HepG2 (cell line): ENCODE data around the gene SLC22A7. TPM values are rescaled to one million over a fixed set of nuclear protein-coding genes. Genes with fewer than 3 reads are reported as not detected.
A peak's percentile ranks its signal among the peaks of the same experiment; 100 is the strongest.

ENCODE experiments used
- ATAC-seq: fragments of 200-7000 bp; cut with Tn5 transposase; 3 replicates; pipeline ENCODE4 v1.9.1; 2020; ENCODE audit warnings: mild to moderate bottlenecking, moderate library complexity
- BruUV-seq: library from RNA; stranded (reverse); fragments of 400-500 nt; replicated peaks from 2 replicates; lab custom pipeline; 2021; lab: Mats Ljungman, UMichigan
- CTCF ChIA-PET: fragments of 300-600 bp; formaldehyde crosslinking; extraction: SDS; loops from one replicate; lab custom pipeline; 2021; ENCODE audit warnings: low total read pairs, inconsistent platforms, low intra/inter-chr PET ratio; lab: Yijun Ruan, JAX
- POLR2A ChIA-PET: fragments of 350-600 bp; sonication (Branson Sonifier 250); formaldehyde crosslinking; loops from one replicate; lab custom pipeline; 2020; ENCODE audit warnings: antibody characterized with exemption, inconsistent platforms; lab: Yijun Ruan, JAX
- DNase-seq: peaks from one replicate; pipeline ENCODE4 v3.0.0-alpha.2; 2015; ENCODE audit warnings: low spot score
- FAIRE-seq: peaks from 3 replicates; lab custom pipeline; 2011; peaks lifted over from hg19 to GRCh38; lab: Jason Lieb, UNC
- H2AFZ ChIP-seq: one replicate; pipeline ENCODE4 v1.6.1; 2011; ENCODE audit warnings: low read length, inconsistent platforms
- H3K27ac ChIP-seq: fragments of 300-600 bp; 3 replicates; pipeline ENCODE4 v1.8.0; 2011; ENCODE audit warnings: mixed run types, mild to moderate bottlenecking, mixed read lengths, low read length, inconsistent platforms; ENCODE audit not compliant: insufficient read depth; ENCODE audit errors: extremely low read length
- H3K27me3 ChIP-seq, 2 experiments: fragments of 200-600 bp in 1 of 2; 2 replicates in 1 of 2; 3 replicates in 1 of 2; pipeline versions ENCODE4 v1.6.0 to v1.8.0; 2011; ENCODE audit warnings: low read length in 2 of 2, mild to moderate bottlenecking in 2 of 2, moderate library complexity in 2 of 2, inconsistent platforms in 1 of 2; ENCODE audit not compliant: insufficient read depth in 2 of 2, control insufficient read depth in 1 of 2
- H3K36me3 ChIP-seq, 2 experiments: fragments of 200-600 bp in 1 of 2; replicated peaks in 1 of 2; 2 replicates in 1 of 2; 3 replicates in 1 of 2; pipeline versions ENCODE4 v1.5.1 to v1.8.0; 2011; ENCODE audit warnings: low read length in 2 of 2, inconsistent platforms in 1 of 2; ENCODE audit not compliant: insufficient read depth in 2 of 2, control insufficient read depth in 1 of 2
- H3K4me1 ChIP-seq: 2 replicates; pipeline ENCODE4 v1.5.1; 2012; ENCODE audit warnings: low read length, inconsistent platforms; ENCODE audit not compliant: insufficient read depth
- H3K4me2 ChIP-seq: 2 replicates; pipeline ENCODE4 v1.6.0; 2011; ENCODE audit warnings: low read depth, low read length, inconsistent platforms
- H3K4me3 ChIP-seq, 3 experiments: fragments of 200-600 bp in 1 of 3; sonication (generic), shearing (Covaris generic) in 1 of 3; replicated peaks in 1 of 3; 2 replicates each; pipeline ENCODE4 v1.5.1; 2011 to 2016; ENCODE audit warnings: low read length in 3 of 3, inconsistent platforms in 2 of 3, low read depth in 2 of 3, mild to moderate bottlenecking in 2 of 3, control low read depth in 1 of 3, mixed read lengths in 1 of 3; ENCODE audit not compliant: insufficient read depth in 1 of 3
- H3K79me2 ChIP-seq: one replicate; pipeline ENCODE4 v1.6.1; 2011; ENCODE audit warnings: low read length, inconsistent platforms; ENCODE audit not compliant: insufficient read depth
- H3K9ac ChIP-seq: 2 replicates; pipeline ENCODE4 v1.6.0; 2011; ENCODE audit warnings: mild to moderate bottlenecking, low read depth, low read length, inconsistent platforms; ENCODE audit not compliant: insufficient read depth
- H3K9me3 ChIP-seq: 2 replicates; pipeline ENCODE4 v1.5.1; 2012; ENCODE audit warnings: mild to moderate bottlenecking, low read length
- H4K20me1 ChIP-seq: 2 replicates; pipeline ENCODE4 v1.6.0; 2011; ENCODE audit warnings: inconsistent platforms, mild to moderate bottlenecking, low read length, moderate library complexity; ENCODE audit not compliant: insufficient read depth
- ADNP ChIP-seq: sonication (generic); formaldehyde crosslinking; IDR thresholded peaks from 2 replicates; pipeline ENCODE4 v1.4.0; 2020; ENCODE audit warnings: missing genetic modification reagents
- ATF7 ChIP-seq, 2 experiments: fragments of 450-650 bp in 1 of 2; sonication (generic) in 1 of 2; formaldehyde crosslinking in 1 of 2; IDR thresholded peaks; 2 replicates each; pipeline versions ENCODE4 v1.4.0 to v1.6.1; 2016 to 2020; ENCODE audit warnings: antibody characterized with exemption in 1 of 2, mild to moderate bottlenecking in 1 of 2, missing genetic modification reagents in 1 of 2
- HES4 ChIP-seq: sonication (generic); formaldehyde crosslinking; IDR thresholded peaks from 2 replicates; pipeline ENCODE4 v1.9.0; 2021; ENCODE audit warnings: mild to moderate bottlenecking, missing genetic modification reagents, borderline replicate concordance
- HMGXB4 ChIP-seq, 2 experiments: sonication (generic) in 1 of 2; formaldehyde crosslinking in 1 of 2; IDR thresholded peaks; 2 replicates each; pipeline versions ENCODE4 v1.4.0 to v1.6.1; 2018 to 2020; ENCODE audit warnings: missing genetic modification reagents in 2 of 2, borderline replicate concordance in 1 of 2, low read depth in 1 of 2, mild to moderate bottlenecking in 1 of 2, missing biosample characterization in 1 of 2
- HOXA3 ChIP-seq: sonication (generic); formaldehyde crosslinking; IDR thresholded peaks from 2 replicates; pipeline ENCODE4 v1.5.0; 2020; ENCODE audit warnings: missing genetic modification reagents
- KLF16 ChIP-seq, 2 experiments: sonication (generic) in 1 of 2; formaldehyde crosslinking in 1 of 2; IDR thresholded peaks; 2 replicates each; pipeline versions ENCODE4 v1.6.1 to v1.8.0; 2016 to 2023; ENCODE audit warnings: missing genetic modification reagents in 2 of 2, missing compliant biosample characterization in 1 of 2
- MXI1 ChIP-seq: IDR thresholded peaks from 3 replicates; pipeline ENCODE4 v1.6.1; 2012; ENCODE audit warnings: low read depth, low read length, inconsistent platforms, borderline replicate concordance
- PRPF4 ChIP-seq: fragments of 200-400 bp; formaldehyde crosslinking; IDR thresholded peaks from 2 replicates; pipeline ENCODE4 v1.6.1; 2016; ENCODE audit warnings: low read length, low read depth; ENCODE audit not compliant: poor library complexity, severe bottlenecking
- RBFOX2 ChIP-seq: fragments of 200-400 bp; formaldehyde crosslinking; IDR thresholded peaks from 2 replicates; pipeline ENCODE4 v1.6.1; 2017; ENCODE audit warnings: low read depth, mild to moderate bottlenecking, low read length
- RNF2 ChIP-seq: fragments of 450-650 bp; conservative IDR thresholded peaks from 2 replicates; pipeline ENCODE4 v1.6.1; 2016; ENCODE audit warnings: low read depth
- SP4 ChIP-seq: sonication (generic); formaldehyde crosslinking; IDR thresholded peaks from 2 replicates; pipeline ENCODE4 v1.8.1; 2023; ENCODE audit warnings: mild to moderate bottlenecking, missing genetic modification reagents
- ZBTB38 ChIP-seq: sonication (generic); formaldehyde crosslinking; IDR thresholded peaks from 2 replicates; pipeline ENCODE4 v1.5.1; 2020; ENCODE audit warnings: mild to moderate bottlenecking, missing genetic modification reagents
- ZFP36 ChIP-seq: fragments of 150-350 bp; IDR thresholded peaks from 2 replicates; pipeline ENCODE4 v1.6.1; 2018; ENCODE audit warnings: borderline replicate concordance, low read length, low read depth; ENCODE audit not compliant: partially characterized antibody
- ZFP36L1 ChIP-seq: sonication (generic); formaldehyde crosslinking; IDR thresholded peaks from 2 replicates; pipeline ENCODE4 v1.8.0; 2022; ENCODE audit warnings: mild to moderate bottlenecking, missing genetic modification reagents, moderate library complexity
- ZKSCAN8 ChIP-seq: IDR thresholded peaks from 2 replicates; pipeline ENCODE4 v1.6.1; 2016; ENCODE audit warnings: borderline replicate concordance, missing genetic modification reagents, missing compliant biosample characterization
- ZNF629 ChIP-seq: sonication (generic); formaldehyde crosslinking; conservative IDR thresholded peaks from 2 replicates; pipeline ENCODE4 v1.5.0; 2020; ENCODE audit warnings: missing genetic modification reagents
- ZNF768 ChIP-seq: sonication (generic); formaldehyde crosslinking; IDR thresholded peaks from 2 replicates; pipeline ENCODE4 v1.4.0; 2020; ENCODE audit warnings: missing genetic modification reagents
- WGBS: methylation state at CpG from one replicate; pipeline ENCODE4 v1.1.6; 2017; ENCODE audit warnings: low lambda C conversion rate; 5-methylcytosine and 5-hydroxymethylcytosine counted together
- in situ Hi-C: cut with HindIII; loops from 2 replicates; pipeline ENCODE4 v1.10.0; 2017; ENCODE audit warnings: low pct_unique_long_range_greater_than_20kb; ENCODE audit not compliant: extremely low pct_ligation_motif_present
- intact Hi-C: fragments of 100-400 bp; cut with micrococcal nuclease; formaldehyde crosslinking; loops from one replicate; pipeline ENCODE4 v1.10.0; 2022; ENCODE audit not compliant: unreplicated experiment
- polyA plus RNA-seq, 8 experiments: library from polyadenylated mRNA; depleted of rRNA in 3 of 8; stranded (reverse) in 7 of 8; unstranded in 1 of 8; fragments of >200 nt; fragmentation: Illumina TruSeq in 4 of 8; extraction: Trizol in 4 of 8; gene quantifications; 2 replicates each; pipeline versions ENCODE4 v1.2.1 to v1.2.3, GENCODE V29; 2011 to 2016; ENCODE audit warnings: low read depth in 4 of 8, missing spikeins in 1 of 8, mixed read lengths in 1 of 8; ENCODE audit not compliant: insufficient read depth in 1 of 8
- total RNA-seq, 5 experiments: library from RNA; depleted of rRNA; stranded (reverse); fragments of >200 nt; fragmentation: Illumina TruSeq; extraction: Trizol; gene quantifications; 2 replicates each; pipeline ENCODE4 v1.2.3, GENCODE V29; 2016; ENCODE audit warnings: low read depth in 1 of 5
- TF ChIP-seq, protein P1 (sequence below): sonication (generic); formaldehyde crosslinking; IDR thresholded peaks from 2 replicates; pipeline ENCODE4 v1.4.0; 2020; ENCODE audit warnings: missing genetic modification reagents

The SLC22A7 gene
- total and polyA plus RNA-seq, 2 of the 13 experiments (the other 11 are each of a cell fraction or from before 2014, with no cell fraction given): 5.3 to 22.6 TPM

DNA sequence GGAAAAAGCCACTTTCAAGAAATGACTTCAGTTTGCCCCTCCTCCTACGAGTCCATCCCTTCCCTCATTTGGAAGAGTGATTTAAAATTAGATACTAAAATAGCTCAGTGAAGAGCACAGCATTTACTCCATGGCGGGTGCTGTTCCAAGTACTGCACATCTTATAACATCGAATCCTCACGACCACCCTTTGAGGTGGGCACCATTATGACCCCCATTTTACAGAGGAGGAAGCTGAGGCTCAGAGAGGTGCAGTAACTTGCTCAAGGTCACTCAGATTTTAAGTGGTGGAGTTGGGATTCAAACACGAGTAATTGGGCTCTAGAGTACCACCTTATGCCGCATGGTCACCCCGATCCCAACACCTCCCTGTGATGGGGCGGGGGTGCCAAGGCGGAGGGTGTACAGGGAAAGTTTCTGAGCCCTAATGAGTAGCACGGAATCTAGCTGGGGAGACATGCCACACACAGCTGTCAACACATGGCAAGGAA, 29.2 kb upstream of the SLC22A7 start (continued):
- TF ChIP-seq ATF7 (IDR thresholded peaks at IDR 0.05) (no peak), ATF7 (CRISPR knock-in tag; IDR thresholded peaks at IDR 0.05) (0 out of 2 replicates have a peak, but pooled peaks have one; percentile 7), HMGXB4 (CRISPR knock-in tag; IDR thresholded peaks at IDR 0.05; ENCODE audit: borderline replicate concordance in 1 of 2, low read depth in 1 of 2) (0 out of 4 replicates have a peak, but pooled peaks of 1 of the 2 experiments have one; percentile 3), ZNF768 (CRISPR knock-in tag) (peak; percentile 84), ZNF629 (CRISPR knock-in tag) (peak; percentile 90), SP4 (no peak), ZFP36L1 (CRISPR knock-in tag) (no peak), ADNP (CRISPR knock-in tag) (peak; percentile 61; the same call in 1 of the 2 replicates), HES4 (CRISPR knock-in tag) (0 out of 2 replicates have a peak, but pooled peaks have one; percentile 24)
- TF ChIP-seq, all 625 proteins: peak for 11

- no peak for DNase-seq
- TF ChIP-seq HOXA3 (CRISPR knock-in tag): peak; percentile 25; the same call in 1 of the 2 replicates
- TF ChIP-seq ZFP36: peak; percentile 88
- 0 out of 4 replicates have a peak, but pooled peaks of 1 of the 2 experiments have one; percentile 9 for TF ChIP-seq KLF16 (CRISPR knock-in tag; IDR thresholded peaks at IDR 0.05)
- TF ChIP-seq PRPF4: peak; percentile 57
- TF ChIP-seq ZBTB38 (CRISPR knock-in tag): peak; percentile 60; the same call in 1 of the 2 replicates
- TF ChIP-seq RNF2: no peak
- TF ChIP-seq, protein P1, sequence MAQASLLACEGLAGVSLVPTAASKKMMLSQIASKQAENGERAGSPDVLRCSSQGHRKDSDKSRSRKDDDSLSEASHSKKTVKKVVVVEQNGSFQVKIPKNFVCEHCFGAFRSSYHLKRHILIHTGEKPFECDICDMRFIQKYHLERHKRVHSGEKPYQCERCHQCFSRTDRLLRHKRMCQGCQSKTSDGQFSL: peak; percentile 93; the same call in 1 of the 2 replicates
- peak; percentile 51 for TF ChIP-seq RBFOX2
- 0 out of 3 replicates have a peak, but pooled peaks have one; percentile 9 for TF ChIP-seq MXI1
- no peak for TF ChIP-seq ZKSCAN8
These were observed 28.6 kb upstream of the SLC22A7 start for GRCh38 chr6:43269273-43270007.

More at GRCh38 chr6:43269273-43270007, 28.6 kb upstream of the SLC22A7 start:
- Histone ChIP-seq H3K27me3 (no peaks in the 10 kb centered on the region), H3K9me3 (no peaks in the 10 kb centered on the region), H3K4me1 (peaks cover 99% of the 10 kb centered on the region), H3K27ac (peak overlapping the region; percentile 91), H2AFZ (no peak overlapping the region), H3K79me2 (peaks cover 2% of the 10 kb centered on the region), H3K4me2 (peak overlapping the region; percentile 82; the same call in 1 of the 2 replicates), H4K20me1 (no peaks in the 10 kb centered on the region), H3K4me3 (no peak overlapping the region), H3K36me3 (no peaks in the 10 kb centered on the region), H3K9ac (peak overlapping the region; percentile 10)
- ATAC-seq: no peak
- no peak for FAIRE-seq
- intact Hi-C loops: loop anchor here (10.0 kb wide), 1 partner anchor 155 kb away; the partner anchor contains the start of gene ABCC10
- in situ Hi-C loops: no loop called here
- WGBS: 94% methylated on average over 44 of the region's 44 CpGs
- ChIA-PET CTCF (no interaction called here), POLR2A (interaction anchor here (0.7 to 20.0 kb wide), 11 partner anchors 10 to 248 kb away, joined by 3 to 314 read pairs (median 4); partner anchors contain the start of genes ABCC10, DNPH1, POLR1C and SLC22A7)
- no TSS peak for BruUV-seq
